HG03460 (cell line): ENCODE results near the gene DESI2.
"Not testable (repeated sequence)": the region's sequence is repeated elsewhere in the genome, so short reads cannot be mapped to it uniquely, and the experiment has no call there.

ENCODE experiments used
- ATAC-seq: cut with Tn5 transposase; IDR thresholded peaks from one replicate; pipeline ENCODE4 v1.9.1; 2021; ENCODE audit not compliant: unreplicated experiment

DESI2 gene

DNA sequence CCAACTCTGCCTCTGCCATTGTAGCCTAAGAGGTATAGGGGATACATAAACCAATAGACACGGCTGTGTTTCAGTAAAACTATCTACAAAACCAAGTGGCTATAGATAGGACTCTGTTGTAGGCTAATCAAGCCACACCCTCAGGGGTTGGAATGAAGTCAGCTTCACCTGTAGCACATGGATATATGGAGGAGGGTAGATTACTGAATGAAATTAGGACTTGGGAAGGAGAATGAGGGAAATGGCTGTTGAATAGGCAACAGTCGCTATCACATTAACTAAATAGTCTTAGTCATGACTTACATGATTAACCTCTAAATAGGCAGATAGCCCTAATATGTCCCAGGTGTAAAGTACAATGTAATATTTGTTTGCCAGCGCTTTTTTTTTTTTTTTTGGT lies 49.7 kb downstream of the DESI2 start:
- ATAC-seq: no peak

DNA sequence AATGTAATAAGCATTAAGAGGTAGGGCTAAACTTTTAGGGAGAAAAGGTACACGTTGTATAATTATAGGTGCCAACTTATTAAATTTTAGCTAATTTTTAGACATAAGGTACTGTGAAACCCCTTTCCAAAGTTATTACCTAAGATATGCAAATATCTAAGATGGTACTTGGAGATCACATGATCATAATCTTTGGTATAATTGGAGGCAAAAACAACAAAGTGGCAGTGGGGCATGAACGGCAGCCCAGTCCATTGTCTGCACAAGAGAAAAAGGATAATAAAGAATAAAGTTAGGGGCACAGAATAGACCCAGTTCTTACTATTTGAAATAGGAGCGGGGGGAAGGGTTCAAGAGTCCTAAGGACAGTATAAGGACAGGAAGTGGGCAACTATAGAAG lies 51.2 kb downstream of the DESI2 start:
- ATAC-seq: no peak

DNA sequence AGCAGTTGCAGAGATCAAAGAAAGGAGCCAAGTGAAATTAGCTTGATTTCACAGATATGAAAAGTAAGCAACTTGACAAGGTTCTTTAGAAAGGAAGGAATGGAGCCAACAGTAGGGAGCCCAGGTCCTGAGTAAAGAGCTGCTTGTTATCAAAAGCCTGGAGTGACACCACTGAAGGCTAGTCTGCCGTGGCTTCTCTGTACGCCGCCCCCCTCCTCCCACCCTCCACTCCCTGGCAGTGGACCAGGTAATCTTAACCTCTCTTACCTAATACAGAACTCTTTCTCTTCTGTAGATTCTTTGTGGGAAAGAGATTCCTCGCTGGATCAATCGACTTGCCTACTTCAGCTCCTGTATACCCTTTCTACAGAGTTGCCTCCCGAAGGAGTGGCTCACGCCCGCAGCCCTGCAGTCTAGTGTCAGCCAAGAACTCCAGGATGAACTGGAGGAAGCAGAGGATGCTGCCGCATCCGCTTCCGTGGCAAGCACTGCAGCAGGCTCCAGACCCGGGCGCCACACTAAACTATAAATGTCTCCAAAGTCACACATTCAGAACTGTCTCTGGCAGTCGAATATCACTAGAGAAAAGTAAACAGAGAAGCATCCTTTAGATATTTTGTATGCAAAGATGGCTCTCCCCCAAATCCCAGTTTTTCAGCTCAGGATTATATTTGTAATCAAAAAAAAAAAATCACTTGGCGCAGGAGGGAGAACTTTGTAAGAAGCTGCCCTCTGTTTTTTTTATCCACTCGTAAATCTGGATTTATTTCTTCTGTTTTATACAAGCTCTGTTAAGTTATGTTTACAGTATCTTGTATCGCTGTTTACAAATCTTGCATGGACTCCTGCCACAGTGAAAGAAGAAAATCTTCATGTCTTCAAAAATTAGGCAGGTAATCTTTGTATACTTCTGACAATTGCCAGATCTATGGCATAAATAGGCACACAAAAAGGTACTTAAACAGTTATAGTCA lies 52.6 kb downstream of the DESI2 start:
- no peak for ATAC-seq

DNA sequence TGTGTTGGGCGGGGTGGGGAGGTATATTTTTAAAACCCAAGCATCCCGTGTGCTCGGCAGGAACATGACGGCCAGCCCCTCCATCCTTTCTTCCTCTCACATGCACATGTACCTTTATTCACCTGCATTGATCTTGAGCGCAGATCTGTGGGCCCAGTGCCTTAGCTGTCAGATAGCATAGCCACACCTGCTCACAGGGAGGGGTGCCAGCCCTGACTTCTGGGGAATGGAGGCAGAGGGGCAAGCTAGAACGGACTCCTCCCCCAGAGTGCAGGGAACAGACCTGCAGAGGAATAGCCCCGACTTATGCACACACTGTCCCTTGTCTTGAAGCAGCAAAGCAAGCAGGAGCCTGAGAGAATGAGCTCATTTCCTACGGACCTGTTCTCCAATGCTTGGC lies 56.1 kb downstream of the DESI2 start:
- ATAC-seq: no peak

DNA sequence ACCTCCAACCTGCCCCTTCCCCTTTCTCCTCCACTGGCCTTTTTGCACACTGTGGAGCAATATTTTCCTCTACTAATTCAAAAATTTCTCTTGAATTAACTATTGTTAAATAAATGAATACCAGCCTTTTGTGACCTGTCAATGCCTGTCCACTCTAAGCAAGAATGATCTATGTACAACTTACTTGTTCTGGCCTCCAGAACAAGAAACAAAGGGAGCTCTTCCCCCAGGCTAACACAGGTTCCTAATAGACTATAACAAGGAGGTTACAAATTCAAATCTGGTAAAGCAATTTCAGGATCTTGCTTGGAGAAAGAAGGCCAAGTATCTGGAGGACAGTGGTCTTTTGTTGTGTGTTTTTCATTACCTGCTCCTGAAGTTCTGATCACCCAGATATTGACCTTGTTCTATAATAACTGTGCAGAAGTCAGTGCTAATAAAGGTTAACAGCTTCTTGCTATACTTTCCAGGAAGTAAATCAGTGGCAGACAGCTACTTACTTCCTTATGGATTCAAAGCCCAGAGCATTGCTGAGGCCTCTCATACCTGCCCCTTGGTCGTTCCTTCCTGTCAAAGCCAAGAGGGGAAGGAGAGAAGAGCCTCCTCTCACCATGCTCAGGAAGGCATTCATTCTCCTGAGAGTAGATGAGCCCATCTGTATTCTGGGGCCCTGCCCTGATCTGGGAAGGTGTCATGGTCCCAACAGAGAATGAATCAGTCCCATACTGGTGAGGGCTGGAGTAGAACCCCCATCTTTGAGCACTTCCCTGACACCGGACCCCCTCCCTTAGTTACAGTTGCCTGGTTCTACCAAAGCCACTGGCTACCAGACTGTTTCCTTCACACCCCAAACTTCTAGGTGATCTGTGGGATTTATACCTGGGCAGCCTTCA lies 56.8 kb downstream of the DESI2 start:
- no peak for ATAC-seq

DNA sequence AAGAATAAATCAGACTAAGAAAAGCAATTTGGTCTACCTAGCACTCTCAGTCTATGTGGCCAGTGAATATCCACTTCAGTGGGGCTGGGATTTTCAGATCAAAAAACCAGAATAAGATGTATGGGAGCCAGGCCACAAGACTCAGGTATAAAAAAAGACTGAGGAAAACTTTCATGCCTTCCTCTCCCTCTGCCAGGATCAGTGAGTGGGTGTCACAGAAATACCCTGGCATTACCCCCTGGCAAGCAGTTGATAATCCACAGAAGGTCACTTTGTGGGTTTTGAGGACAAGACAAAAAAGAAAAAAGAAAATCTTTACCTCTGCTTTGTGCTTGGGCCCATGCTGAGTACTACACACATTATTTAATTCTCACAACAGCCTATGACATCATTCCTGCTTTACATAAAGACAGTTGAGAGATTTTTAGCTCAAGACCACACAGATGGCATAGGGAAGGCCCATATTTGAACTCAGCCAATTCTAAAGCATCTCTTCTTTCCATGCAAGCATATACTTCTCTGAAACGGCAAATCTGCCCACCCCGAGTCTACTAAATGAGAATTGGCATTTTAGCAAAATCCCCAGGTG lies 57.6 kb downstream of the DESI2 start:
- no peak for ATAC-seq

DNA sequence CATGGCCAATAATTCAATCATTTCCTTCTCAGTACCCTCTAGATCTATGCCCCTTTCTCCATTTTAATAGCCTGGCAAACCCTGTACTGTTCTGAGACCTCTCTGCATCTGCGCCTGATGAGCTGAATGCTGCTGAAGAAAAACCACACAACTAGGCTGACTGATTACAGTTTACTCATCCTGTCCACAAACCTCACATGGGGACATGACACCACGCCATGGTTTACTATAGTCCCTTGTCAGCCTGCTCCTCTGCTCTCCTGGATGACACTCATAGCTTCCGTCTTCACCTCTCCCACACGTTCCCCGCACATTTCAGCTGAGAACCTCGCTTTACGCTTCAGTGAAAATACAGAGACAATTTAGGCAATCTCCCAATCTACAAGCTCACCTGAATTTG lies 59.7 kb downstream of the DESI2 start:
- no peak for ATAC-seq

DNA sequence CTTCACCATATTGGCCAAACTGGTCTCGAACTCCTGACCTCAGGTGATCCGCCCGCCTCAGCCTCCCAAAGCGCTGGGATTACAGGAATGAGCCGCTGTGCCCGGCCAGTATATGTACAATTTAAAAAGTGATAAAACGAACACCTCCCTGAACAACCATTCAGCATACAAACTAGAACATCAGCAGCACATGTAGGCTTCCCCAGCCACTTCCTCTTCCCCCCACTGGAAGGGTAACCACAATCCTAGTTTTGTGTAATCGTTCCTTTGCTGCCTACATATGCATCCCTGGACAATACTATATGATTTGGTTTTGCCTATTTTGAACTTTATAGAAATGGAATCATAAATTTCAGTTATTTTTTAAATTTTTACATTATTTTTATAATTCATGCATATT lies 60.4 kb downstream of the DESI2 start:
- no peak for ATAC-seq

DNA sequence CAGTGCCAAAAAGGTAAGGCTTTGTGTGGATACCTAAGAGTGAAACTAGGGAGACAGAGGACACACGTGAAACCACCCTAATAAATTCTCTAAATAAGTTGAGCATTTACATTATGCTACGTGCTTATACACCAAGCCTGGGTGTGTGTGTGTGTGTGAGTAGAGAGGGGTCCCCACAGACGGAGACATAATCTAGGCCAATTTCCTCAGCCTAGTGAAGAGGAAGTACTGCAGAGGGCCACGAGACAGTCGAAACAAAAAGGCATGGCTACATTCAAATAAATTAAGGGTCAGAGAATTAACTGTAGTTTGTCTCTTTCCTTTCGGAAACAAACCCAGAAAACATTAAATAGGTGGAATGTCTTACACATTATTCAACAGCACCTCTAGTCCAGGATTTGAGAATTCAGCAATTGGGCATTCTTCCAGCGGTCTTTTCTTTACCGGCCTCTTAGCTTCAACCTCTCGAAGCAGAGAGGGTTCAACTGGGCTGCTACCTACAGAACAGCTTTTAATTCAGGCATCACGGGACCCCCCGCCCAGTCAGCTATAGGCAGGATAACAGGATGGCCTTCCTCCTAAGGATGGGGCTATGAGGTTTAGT lies 75.0 kb downstream of the DESI2 start:
- no peak for ATAC-seq

DNA sequence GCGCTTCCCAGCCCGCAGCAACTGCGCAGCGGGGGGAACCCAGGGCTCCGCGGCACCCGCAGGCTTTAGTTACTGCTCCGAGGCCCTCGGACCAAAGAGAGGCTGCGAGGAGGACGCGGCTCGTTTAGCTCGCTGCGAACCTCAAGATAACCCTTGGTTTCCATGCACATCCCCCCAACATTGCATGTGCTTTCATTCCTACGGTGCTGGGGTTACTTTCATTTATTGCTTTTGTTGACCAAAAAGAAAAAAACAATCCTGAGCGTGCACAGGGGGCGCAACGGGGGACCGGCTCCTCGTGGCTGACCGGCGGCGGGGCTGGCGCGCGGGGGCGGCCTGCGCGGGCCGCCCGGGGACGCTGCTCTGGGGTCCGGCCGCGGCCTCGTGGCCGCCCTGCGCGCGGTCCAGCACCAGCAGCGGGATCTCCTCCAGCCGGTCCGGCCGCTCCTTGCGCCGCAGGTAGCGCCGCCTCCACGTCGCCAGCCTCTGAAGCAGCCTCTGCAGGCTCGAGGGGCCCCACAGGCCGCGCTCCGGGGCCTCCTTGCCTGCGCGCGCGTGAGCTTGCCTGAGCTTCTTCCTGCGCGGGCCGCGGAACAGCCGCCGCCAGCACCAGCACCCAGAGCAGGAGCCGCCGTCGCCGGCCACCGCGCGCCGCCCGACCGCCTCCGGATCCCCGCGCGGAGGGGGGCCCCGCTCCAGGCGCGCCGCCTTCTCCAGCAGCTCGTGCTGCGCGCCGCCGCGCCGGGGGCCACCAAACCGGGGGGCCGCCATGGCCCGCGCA lies 77.4 kb downstream of the DESI2 start:
- ATAC-seq: no peak

DNA sequence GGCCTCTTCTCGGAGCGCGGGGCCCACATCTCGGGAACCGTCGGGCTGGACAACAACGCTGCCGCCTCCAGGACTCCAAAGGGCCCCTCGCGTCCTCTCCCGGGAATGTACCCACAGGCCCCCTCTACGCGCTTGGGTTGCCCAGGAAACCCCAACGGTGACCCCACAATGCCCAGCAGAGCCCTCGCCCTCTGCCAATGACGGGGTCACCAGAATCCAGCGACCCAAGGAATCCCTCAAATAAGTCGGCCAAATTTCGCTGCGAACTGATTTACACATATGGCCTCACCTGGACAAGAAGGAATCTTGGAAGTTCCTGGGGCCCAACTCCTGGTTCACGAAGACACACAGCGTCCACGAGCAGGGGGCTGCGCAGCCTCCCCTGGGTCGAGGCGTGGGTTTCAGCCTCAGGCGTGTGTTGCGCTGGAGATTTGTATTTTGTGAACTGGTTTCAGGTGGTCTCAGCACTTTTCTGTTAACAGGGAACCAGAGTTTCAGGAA lies 78.1 kb downstream of the DESI2 start:
- ATAC-seq: no peak

DNA sequence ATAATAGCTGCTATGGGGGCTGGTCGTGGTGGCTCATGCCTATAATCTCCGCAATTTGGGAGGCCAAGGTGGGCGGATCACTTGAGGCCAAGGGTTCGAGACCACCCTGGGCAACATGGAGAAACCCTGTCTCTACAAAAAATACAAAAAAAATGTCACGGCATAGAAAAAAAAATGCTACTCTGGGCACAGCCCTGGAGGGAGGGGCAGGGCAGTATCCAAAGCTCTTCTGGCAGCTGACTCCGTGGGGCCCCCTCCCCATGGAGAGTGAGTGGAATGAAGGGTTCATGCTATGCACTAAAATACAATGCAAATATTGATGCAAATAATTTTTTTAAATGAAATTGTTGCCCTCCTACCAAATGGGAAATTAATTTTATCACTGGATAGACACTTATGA lies 78.7 kb downstream of the DESI2 start:
- ATAC-seq: no peak

DNA sequence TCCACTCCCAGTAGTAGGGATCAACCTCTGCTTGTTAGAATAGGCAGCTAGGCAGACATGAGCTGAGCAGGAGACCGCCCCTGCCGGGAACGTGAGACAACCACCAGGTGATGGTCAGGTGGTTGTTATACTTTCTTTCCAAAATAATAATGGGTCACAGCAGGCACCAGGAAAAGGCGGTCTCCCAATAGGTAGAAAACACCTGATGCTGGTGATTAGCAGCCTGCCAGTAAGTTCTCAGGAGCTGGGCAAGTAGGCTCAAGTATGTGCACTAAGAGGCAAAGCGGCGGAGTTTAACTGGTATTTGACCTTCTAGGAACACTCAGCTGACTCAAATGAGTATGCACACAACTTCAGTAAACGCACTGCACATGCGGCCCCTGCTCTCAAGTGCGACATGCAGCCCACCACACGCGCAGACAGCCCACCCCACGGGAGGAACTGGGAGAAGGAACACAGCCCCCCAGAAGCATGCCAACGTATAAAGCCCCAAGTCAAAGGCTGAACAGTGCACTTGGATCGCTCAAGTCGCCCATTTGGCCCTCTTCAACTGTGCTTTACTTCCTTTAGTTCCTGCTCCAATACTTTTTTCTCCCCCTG lies 80.0 kb downstream of the DESI2 start:
- ATAC-seq: no peak

DNA sequence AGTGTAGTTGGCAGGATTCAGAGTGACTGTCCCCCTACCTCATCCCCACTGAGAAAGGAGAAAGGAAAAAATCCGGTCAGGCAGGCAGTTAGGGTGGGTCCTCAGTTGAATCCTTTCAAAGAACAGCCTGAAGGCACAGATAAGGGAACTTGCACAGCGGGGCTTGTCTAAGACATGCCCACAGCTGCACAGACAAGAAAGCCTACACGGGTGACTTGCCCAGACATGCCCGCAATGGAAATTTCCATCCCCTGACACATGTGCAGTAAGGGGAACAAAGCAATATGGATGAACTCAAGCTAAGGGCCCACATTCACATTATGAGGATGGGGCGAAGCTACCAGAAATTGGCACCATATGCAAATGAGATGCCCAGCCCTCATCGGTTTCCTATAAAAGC lies 82.5 kb downstream of the DESI2 start:
- ATAC-seq: no peak

DNA sequence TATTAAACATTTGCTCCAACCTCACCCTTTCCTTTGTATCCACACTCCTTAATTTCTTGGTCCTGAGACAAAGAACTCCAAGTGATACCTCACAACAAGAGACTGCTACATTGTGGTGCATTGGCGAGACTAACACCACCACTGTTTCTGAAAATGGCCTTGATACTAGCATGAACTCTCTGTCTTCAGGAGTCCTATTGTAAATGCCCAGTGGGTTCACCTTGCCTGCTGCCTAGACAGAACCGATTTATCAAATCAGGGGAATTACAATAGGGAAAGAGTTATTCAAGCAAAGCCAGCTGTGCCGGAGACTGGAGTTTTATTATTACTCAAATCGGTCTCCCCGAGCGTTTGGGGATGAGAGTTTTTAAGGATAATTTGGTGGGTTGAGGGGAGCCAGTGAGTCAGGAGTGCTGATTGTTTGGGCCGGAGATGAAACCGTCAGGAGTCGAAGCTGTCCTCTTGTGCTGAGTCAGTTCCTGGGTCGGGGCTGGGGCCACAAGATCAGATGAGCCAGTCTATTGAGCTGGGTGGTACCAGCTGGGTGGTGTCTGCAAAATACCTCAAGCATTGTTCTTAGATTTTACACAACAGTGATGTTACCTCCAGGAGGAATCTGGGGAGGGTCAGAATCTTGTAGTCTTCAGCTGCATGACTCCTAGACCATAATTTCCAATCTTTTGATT lies 83.1 kb downstream of the DESI2 start:
- no peak for ATAC-seq

DNA sequence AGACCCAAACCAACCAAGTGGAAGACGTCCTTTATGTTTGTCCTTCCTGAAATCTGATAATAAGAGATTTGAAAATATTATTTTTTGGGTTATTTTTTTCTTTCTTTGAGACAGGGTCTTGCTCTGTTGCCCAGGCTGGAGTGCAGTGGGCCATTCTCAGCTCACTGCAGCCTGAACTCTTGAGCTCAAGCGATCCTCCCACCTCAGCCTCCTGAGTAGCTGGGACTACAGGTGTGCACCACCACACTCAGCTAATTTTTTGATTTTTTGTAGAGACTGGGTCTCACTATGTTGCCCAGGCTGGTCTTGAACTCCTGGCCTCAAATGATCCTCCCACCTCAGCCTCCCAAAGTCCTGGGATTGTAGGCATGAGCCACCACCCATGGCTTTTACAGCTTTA lies 86.2 kb downstream of the DESI2 start:
- not testable (repeated sequence) for ATAC-seq

DNA sequence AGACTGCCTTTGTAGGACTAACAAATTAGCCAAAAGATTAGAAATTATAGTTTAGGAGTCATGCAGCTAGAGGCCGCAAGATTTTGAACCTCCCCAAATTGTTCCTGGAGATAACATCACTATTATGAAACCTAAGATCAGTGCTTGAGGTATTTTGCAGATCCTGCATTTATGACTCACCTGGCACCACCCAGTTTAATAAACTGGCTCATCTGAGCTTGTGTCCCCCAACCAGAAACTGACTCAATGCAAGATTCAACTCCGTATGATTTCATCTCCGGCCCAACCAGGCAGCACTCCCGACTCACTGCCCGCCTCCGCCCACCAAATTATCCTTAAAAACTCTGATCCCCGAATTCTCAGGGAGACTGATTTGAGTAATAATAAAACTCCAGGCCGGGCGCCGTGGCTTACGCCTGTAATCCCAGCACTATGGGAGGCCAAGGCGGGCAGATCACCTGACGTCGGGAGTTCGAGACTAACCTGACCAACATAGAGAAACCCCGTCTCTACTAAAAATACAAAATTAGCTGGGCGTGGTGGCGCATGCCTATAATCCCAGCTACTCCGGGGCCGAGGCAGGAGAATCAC lies 87.2 kb downstream of the DESI2 start:
- not testable (repeated sequence) for ATAC-seq

DNA sequence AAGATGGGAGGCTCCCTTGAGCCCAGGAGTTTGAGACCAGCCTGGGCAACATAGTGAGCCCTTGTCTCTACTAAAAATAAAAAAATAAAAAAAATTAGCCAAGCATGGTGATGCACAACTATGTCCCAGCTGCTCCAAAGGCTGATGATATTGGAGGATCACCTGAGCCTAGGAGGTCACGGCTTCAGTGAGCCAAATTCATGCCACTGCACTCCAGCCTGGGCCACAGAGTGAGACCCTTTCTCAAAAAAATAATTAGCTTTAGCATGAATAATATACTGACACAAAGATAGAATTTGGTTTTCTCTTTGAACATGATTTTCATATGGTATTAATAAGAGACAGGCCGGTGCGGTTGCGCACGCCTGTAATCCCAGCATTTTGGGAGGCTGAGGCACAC lies 88.8 kb downstream of the DESI2 start:
- ATAC-seq: no peak
